ENCODE measurements around the gene GABRA1.

GABRA1 gene

GRCh38 chr5:161900981-161901380 lies 53.1 kb downstream of the GABRA1 start:
- no peaks in the 10 kb centered on the region for H3K36me3 ChIP-seq (ENCODE audit: insufficient read depth, insufficient read length, low read length)
- H3K4me3 ChIP-seq (ENCODE audit: insufficient read length, low read depth): no peak overlapping the region
- no peaks in the 10 kb centered on the region for H3K9me3 ChIP-seq (ENCODE audit: insufficient read depth, low read length)
- DNase-seq (ENCODE audit: low read depth, low spot score): no peak
- H3K27me3 ChIP-seq (ENCODE audit: insufficient read depth, insufficient read length): no peaks in the 10 kb centered on the region
- TF ChIP-seq YY1 (IDR thresholded peaks at IDR 0.05; ENCODE audit: insufficient read depth, insufficient read length): no peak
- no peak for TF ChIP-seq ZNF274 (IDR thresholded peaks at IDR 0.05; ENCODE audit: low read depth, low read length)
- TF ChIP-seq SUZ12 (IDR thresholded peaks at IDR 0.05; ENCODE audit: extremely low read depth, insufficient read depth, insufficient read length): no peak
- no peak overlapping the region for H3K9ac ChIP-seq (ENCODE audit: insufficient read length, low read depth)
- no peaks in the 10 kb centered on the region for H3K4me1 ChIP-seq (ENCODE audit: insufficient read depth, insufficient read length)

- Histone ChIP-seq H3K36me3 (ENCODE audit: insufficient read depth, insufficient read length, low read length) (no peaks in the 10 kb centered on the region), H3K4me3 (ENCODE audit: insufficient read length, low read depth) (no peak overlapping the region), H3K27me3 (ENCODE audit: insufficient read depth, insufficient read length) (no peaks in the 10 kb centered on the region), H3K4me1 (ENCODE audit: insufficient read depth, insufficient read length) (no peaks in the 10 kb centered on the region), H3K9me3 (ENCODE audit: insufficient read depth, low read length) (peaks cover 8% of the 10 kb centered on the region; the same call in 1 of the 2 replicates), H3K9ac (ENCODE audit: insufficient read length, low read depth) (no peak overlapping the region)
- no peak for DNase-seq (ENCODE audit: low read depth, low spot score)
- TF ChIP-seq YY1 (IDR thresholded peaks at IDR 0.05; ENCODE audit: insufficient read depth, insufficient read length) (no peak), ZNF274 (IDR thresholded peaks at IDR 0.05; ENCODE audit: low read depth, low read length) (no peak), SUZ12 (IDR thresholded peaks at IDR 0.05; ENCODE audit: extremely low read depth, insufficient read depth, insufficient read length) (no peak)
Measured at GRCh38 chr5:161921781-161922180, 73.9 kb downstream of the GABRA1 start.

GRCh38 chr5:161924270-161924669 lies 76.3 kb downstream of the GABRA1 start:
- no peak for DNase-seq (ENCODE audit: low read depth, low spot score)
- H3K36me3 ChIP-seq (ENCODE audit: insufficient read depth, insufficient read length, low read length): no peaks in the 10 kb centered on the region
- no peak overlapping the region for H3K9ac ChIP-seq (ENCODE audit: insufficient read length, low read depth)
- TF ChIP-seq YY1 (IDR thresholded peaks at IDR 0.05; ENCODE audit: insufficient read depth, insufficient read length): no peak
- no peak for TF ChIP-seq ZNF274 (IDR thresholded peaks at IDR 0.05; ENCODE audit: low read depth, low read length)
- H3K27me3 ChIP-seq (ENCODE audit: insufficient read depth, insufficient read length): no peaks in the 10 kb centered on the region
- peaks cover 8% of the 10 kb centered on the region; the same call in 1 of the 2 replicates for H3K9me3 ChIP-seq (ENCODE audit: insufficient read depth, low read length)
- no peak overlapping the region for H3K4me3 ChIP-seq (ENCODE audit: insufficient read length, low read depth)
- H3K4me1 ChIP-seq (ENCODE audit: insufficient read depth, insufficient read length): no peaks in the 10 kb centered on the region

DNA sequence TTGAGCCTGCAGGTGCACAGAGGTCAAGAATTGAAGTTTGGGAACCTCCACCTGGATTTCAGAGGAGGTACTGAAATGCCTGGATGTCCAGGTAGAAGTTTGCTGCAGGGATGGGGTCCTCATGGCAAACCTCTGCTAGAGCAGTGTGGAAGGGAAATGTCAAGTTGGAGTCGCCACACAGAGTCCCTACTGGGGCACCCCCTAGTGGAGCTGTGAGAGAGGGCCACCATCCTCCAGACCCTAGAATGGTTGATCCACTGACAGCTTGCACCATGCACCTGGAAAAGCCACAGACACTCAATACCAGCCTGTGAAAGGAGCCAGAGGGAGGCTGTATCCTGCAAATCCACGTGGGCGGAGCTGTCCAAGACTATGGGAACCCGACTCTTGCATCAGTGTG lies 78.0 kb downstream of the GABRA1 start:
- H3K9ac ChIP-seq (ENCODE audit: insufficient read length, low read depth): no peak overlapping the region
- no peak for DNase-seq (ENCODE audit: low read depth, low spot score)
- TF ChIP-seq SUZ12 (IDR thresholded peaks at IDR 0.05; ENCODE audit: extremely low read depth, insufficient read depth, insufficient read length) (no peak), YY1 (IDR thresholded peaks at IDR 0.05; ENCODE audit: insufficient read depth, insufficient read length) (no peak), ZNF274 (IDR thresholded peaks at IDR 0.05; ENCODE audit: low read depth, low read length) (no peak)
- no peak overlapping the region for H3K4me3 ChIP-seq (ENCODE audit: insufficient read length, low read depth)
- H3K4me1 ChIP-seq (ENCODE audit: insufficient read depth, insufficient read length): no peaks in the 10 kb centered on the region
- H3K27me3 ChIP-seq (ENCODE audit: insufficient read depth, insufficient read length): no peaks in the 10 kb centered on the region
- H3K9me3 ChIP-seq (ENCODE audit: insufficient read depth, low read length): peaks cover 8% of the 10 kb centered on the region; the same call in 1 of the 2 replicates
- no peaks in the 10 kb centered on the region for H3K36me3 ChIP-seq (ENCODE audit: insufficient read depth, insufficient read length, low read length)

- H3K4me3 ChIP-seq (ENCODE audit: insufficient read length, low read depth): no peak overlapping the region
- H3K36me3 ChIP-seq (ENCODE audit: insufficient read depth, insufficient read length, low read length): no peaks in the 10 kb centered on the region
- H3K4me1 ChIP-seq (ENCODE audit: insufficient read depth, insufficient read length): no peaks in the 10 kb centered on the region
- DNase-seq (ENCODE audit: low read depth, low spot score): no peak
- no peak for TF ChIP-seq SUZ12 (IDR thresholded peaks at IDR 0.05; ENCODE audit: extremely low read depth, insufficient read depth, insufficient read length)
- no peak for TF ChIP-seq YY1 (IDR thresholded peaks at IDR 0.05; ENCODE audit: insufficient read depth, insufficient read length)
- no peak for TF ChIP-seq ZNF274 (IDR thresholded peaks at IDR 0.05; ENCODE audit: low read depth, low read length)
- H3K27me3 ChIP-seq (ENCODE audit: insufficient read depth, insufficient read length): no peaks in the 10 kb centered on the region
- H3K9ac ChIP-seq (ENCODE audit: insufficient read length, low read depth): no peak overlapping the region
- H3K9me3 ChIP-seq (ENCODE audit: insufficient read depth, low read length): no peaks in the 10 kb centered on the region
Measured at GRCh38 chr5:161934486-161934885, 86.6 kb downstream of the GABRA1 start.

DNA sequence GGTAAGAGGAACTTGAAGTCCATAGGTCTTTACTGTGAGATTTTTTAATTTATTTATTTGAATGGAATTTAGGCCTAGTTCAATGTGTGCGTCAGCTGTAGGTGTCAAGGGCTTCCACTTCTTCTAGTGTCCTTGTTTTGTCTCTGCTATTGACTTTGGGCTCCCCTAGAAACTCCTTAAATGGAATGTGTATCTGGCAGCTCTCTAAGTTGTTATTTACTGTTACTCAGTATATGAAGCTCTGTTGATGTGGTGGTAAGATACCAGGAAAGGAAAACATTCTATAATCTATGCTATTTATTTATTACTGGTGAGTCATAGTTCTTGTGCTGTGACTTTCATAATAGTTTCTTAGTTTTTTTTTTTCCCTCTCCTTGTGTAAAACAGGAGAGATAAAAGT lies 97.1 kb downstream of the GABRA1 start:
- Histone ChIP-seq H3K36me3 (ENCODE audit: insufficient read depth, insufficient read length, low read length) (no peaks in the 10 kb centered on the region), H3K4me3 (ENCODE audit: insufficient read length, low read depth) (no peak overlapping the region), H3K4me1 (ENCODE audit: insufficient read depth, insufficient read length) (no peaks in the 10 kb centered on the region), H3K9ac (ENCODE audit: insufficient read length, low read depth) (no peak overlapping the region), H3K9me3 (ENCODE audit: insufficient read depth, low read length) (no peaks in the 10 kb centered on the region), H3K27me3 (ENCODE audit: insufficient read depth, insufficient read length) (no peaks in the 10 kb centered on the region)
- no peak for DNase-seq (ENCODE audit: low read depth, low spot score)
- TF ChIP-seq SUZ12 (IDR thresholded peaks at IDR 0.05; ENCODE audit: extremely low read depth, insufficient read depth, insufficient read length): no peak
- no peak for TF ChIP-seq ZNF274 (IDR thresholded peaks at IDR 0.05; ENCODE audit: low read depth, low read length)
- TF ChIP-seq YY1 (IDR thresholded peaks at IDR 0.05; ENCODE audit: insufficient read depth, insufficient read length): no peak

DNA sequence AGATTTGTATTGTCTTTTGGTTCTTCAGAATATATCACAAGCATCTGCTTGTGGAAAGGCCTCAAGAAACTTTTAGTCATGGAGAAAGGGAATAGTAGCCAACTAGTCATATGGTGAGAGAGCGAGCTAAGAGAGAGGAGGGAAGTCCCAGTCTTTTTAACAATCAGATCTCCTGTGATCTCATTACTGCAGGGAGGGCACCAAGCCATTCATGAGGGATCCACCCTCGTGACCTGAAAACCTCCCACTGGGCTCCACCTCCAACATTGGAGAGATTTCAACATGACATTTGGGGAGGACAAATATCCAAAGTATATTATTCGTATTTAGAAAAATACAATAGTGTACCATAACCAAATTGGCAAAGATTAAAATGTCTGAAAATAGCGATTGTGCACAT lies 99.0 kb downstream of the GABRA1 start:
- TF ChIP-seq SUZ12 (IDR thresholded peaks at IDR 0.05; ENCODE audit: extremely low read depth, insufficient read depth, insufficient read length): no peak
- TF ChIP-seq YY1 (IDR thresholded peaks at IDR 0.05; ENCODE audit: insufficient read depth, insufficient read length): no peak
- no peak for TF ChIP-seq ZNF274 (IDR thresholded peaks at IDR 0.05; ENCODE audit: low read depth, low read length)
- no peaks in the 10 kb centered on the region for H3K27me3 ChIP-seq (ENCODE audit: insufficient read depth, insufficient read length)
- H3K9ac ChIP-seq (ENCODE audit: insufficient read length, low read depth): no peak overlapping the region
- no peaks in the 10 kb centered on the region for H3K36me3 ChIP-seq (ENCODE audit: insufficient read depth, insufficient read length, low read length)
- no peak overlapping the region for H3K4me3 ChIP-seq (ENCODE audit: insufficient read length, low read depth)
- no peak for DNase-seq (ENCODE audit: low read depth, low spot score)
- no peaks in the 10 kb centered on the region for H3K4me1 ChIP-seq (ENCODE audit: insufficient read depth, insufficient read length)
- no peaks in the 10 kb centered on the region for H3K9me3 ChIP-seq (ENCODE audit: insufficient read depth, low read length)

Measured in NT2/D1 (cell line).